Measurements from ENCODE around the gene PCP4L1.

DNA sequence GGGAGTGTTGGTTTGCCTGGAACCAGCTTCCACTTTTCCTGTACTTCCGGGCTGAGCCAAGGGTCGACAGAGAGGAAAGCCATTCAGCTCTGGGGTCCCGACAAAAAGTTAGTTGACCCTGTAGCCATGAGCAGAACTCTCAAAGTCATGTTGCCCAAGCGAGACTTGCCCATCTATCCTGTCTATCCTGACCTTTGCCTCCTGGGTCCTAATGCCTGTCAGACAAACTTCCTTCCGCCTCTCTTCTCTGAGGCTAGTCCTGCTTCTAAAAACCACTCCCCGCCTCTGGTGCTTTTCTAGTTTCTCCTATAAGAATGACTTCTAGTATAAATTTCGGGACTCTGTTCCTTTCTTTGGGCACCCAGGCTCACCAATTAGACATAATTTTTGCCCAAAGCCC lies 7.7 kb upstream of the PCP4L1 start:
- TF ChIP-seq, protein P1, sequence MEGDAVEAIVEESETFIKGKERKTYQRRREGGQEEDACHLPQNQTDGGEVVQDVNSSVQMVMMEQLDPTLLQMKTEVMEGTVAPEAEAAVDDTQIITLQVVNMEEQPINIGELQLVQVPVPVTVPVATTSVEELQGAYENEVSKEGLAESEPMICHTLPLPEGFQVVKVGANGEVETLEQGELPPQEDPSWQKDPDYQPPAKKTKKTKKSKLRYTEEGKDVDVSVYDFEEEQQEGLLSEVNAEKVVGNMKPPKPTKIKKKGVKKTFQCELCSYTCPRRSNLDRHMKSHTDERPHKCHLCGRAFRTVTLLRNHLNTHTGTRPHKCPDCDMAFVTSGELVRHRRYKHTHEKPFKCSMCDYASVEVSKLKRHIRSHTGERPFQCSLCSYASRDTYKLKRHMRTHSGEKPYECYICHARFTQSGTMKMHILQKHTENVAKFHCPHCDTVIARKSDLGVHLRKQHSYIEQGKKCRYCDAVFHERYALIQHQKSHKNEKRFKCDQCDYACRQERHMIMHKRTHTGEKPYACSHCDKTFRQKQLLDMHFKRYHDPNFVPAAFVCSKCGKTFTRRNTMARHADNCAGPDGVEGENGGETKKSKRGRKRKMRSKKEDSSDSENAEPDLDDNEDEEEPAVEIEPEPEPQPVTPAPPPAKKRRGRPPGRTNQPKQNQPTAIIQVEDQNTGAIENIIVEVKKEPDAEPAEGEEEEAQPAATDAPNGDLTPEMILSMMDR (IDR thresholded peaks at IDR 0.05) = no peak
- no peak for TF ChIP-seq HMGA2 (CRISPR knock-in tag; IDR thresholded peaks at IDR 0.05)
- TF ChIP-seq JUN (CRISPR knock-in tag; IDR thresholded peaks at IDR 0.05) = no peak
- no peak for TF ChIP-seq IRF2 (CRISPR knock-in tag; IDR thresholded peaks at IDR 0.05; ENCODE audit: borderline replicate concordance, low read depth)
- TF ChIP-seq RELA (CRISPR knock-in tag; IDR thresholded peaks at IDR 0.05; ENCODE audit: borderline replicate concordance) = no peak
- TF ChIP-seq, protein P2, sequence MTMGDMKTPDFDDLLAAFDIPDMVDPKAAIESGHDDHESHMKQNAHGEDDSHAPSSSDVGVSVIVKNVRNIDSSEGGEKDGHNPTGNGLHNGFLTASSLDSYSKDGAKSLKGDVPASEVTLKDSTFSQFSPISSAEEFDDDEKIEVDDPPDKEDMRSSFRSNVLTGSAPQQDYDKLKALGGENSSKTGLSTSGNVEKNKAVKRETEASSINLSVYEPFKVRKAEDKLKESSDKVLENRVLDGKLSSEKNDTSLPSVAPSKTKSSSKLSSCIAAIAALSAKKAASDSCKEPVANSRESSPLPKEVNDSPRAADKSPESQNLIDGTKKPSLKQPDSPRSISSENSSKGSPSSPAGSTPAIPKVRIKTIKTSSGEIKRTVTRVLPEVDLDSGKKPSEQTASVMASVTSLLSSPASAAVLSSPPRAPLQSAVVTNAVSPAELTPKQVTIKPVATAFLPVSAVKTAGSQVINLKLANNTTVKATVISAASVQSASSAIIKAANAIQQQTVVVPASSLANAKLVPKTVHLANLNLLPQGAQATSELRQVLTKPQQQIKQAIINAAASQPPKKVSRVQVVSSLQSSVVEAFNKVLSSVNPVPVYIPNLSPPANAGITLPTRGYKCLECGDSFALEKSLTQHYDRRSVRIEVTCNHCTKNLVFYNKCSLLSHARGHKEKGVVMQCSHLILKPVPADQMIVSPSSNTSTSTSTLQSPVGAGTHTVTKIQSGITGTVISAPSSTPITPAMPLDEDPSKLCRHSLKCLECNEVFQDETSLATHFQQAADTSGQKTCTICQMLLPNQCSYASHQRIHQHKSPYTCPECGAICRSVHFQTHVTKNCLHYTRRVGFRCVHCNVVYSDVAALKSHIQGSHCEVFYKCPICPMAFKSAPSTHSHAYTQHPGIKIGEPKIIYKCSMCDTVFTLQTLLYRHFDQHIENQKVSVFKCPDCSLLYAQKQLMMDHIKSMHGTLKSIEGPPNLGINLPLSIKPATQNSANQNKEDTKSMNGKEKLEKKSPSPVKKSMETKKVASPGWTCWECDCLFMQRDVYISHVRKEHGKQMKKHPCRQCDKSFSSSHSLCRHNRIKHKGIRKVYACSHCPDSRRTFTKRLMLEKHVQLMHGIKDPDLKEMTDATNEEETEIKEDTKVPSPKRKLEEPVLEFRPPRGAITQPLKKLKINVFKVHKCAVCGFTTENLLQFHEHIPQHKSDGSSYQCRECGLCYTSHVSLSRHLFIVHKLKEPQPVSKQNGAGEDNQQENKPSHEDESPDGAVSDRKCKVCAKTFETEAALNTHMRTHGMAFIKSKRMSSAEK (CRISPR knock-in tag; IDR thresholded peaks at IDR 0.05; ENCODE audit: borderline replicate concordance) = no peak

All from WTC11 (cell line).